OCI-LY7 (cell line): ENCODE data around the gene CDON.

Source experiments
- CTCF ChIP-seq: fragments of 200-600 bp; sonication (generic); conservative IDR thresholded peaks from 2 replicates; pipeline ENCODE4 v1.5.1; 2014; ENCODE audit warnings: mild to moderate bottlenecking, antibody characterized with exemption, low read length, moderate library complexity, mixed read lengths
- EZH2phosphoT487 ChIP-seq: fragments of 200-600 bp; sonication (generic); IDR thresholded peaks from 2 replicates; pipeline ENCODE4 v1.6.1; 2018; ENCODE audit warnings: low read depth, borderline replicate concordance, mild to moderate bottlenecking, mixed run types, antibody characterized with exemption, low read length, moderate library complexity, mixed read lengths

- TF ChIP-seq CTCF (no peak), EZH2phosphoT487 (no peak)
Measured at GRCh38 chr11:125945011-125945796, 117.5 kb downstream of the CDON start.
